Gastroesophageal sphincter (tissue), 4 donors: ENCODE measurements around the gene AGPAT1. TPM values are rescaled to one million over a fixed set of nuclear protein-coding genes. Genes with fewer than 3 reads are reported as not detected.
A peak's percentile ranks its signal among the peaks of the same experiment; 100 is the strongest.

Source experiments
- ATAC-seq: fragments of 150-250 bp; one replicate; pipeline ENCODE4 v1.9.1; 2016; ENCODE audit warnings: mild to moderate bottlenecking, moderate library complexity
- H3K27ac ChIP-seq, 4 donors: fragments of 200-600 bp; sonication (generic) in 3 of 4; 1 replicate in 3 of 4; 2 replicates in 1 of 4; pipeline ENCODE4 v1.5.1; 2016 to 2019
- H3K27me3 ChIP-seq: fragments of 200-600 bp; sonication (generic); one replicate; pipeline ENCODE4 v1.5.1; 2019
- H3K36me3 ChIP-seq, 2 donors: fragments of 200-600 bp; sonication (generic); one replicate each; pipeline ENCODE4 v1.5.1; 2019; ENCODE audit warnings: control low read depth in 1 of 2
- H3K4me1 ChIP-seq, 3 donors: fragments of 200-600 bp; sonication (generic); 1 replicate in 2 of 3; 2 replicates in 1 of 3; pipeline ENCODE4 v1.5.1; 2016 to 2019; ENCODE audit warnings: control low read depth in 2 of 3
- H3K4me3 ChIP-seq, 2 donors: fragments of 200-600 bp; sonication (generic); one replicate each; pipeline ENCODE4 v1.5.1; 2019; ENCODE audit warnings: mild to moderate bottlenecking in 1 of 2, moderate library complexity in 1 of 2
- H3K9me3 ChIP-seq, 3 donors: fragments of 200-600 bp; sonication (generic); one replicate each; pipeline ENCODE4 v1.5.1; 2017 to 2019; ENCODE audit warnings: control low read depth in 2 of 3
- EP300 ChIP-seq: sonication (generic); formaldehyde crosslinking; IDR thresholded peaks from one replicate; pipeline ENCODE4 v1.6.1; 2017; ENCODE audit warnings: antibody characterized with exemption, mild to moderate bottlenecking
- POLR2A ChIP-seq, 2 donors: fragments of 450-650 bp; IDR thresholded peaks; one replicate each; pipeline ENCODE4 v1.6.1; 2017; ENCODE audit warnings: antibody characterized with exemption in 2 of 2, mild to moderate bottlenecking in 2 of 2, moderate library complexity in 1 of 2
- POLR2AphosphoS5 ChIP-seq: sonication (generic); formaldehyde crosslinking; IDR thresholded peaks from one replicate; pipeline ENCODE4 v1.6.1; 2017; ENCODE audit warnings: antibody characterized with exemption
- WGBS, 2 donors: methylation state at CpG; one replicate each; pipeline ENCODE4 v1.1.5; 2018; ENCODE audit warnings: low coverage in 1 of 2; 5-methylcytosine and 5-hydroxymethylcytosine counted together
- total RNA-seq, 4 donors: library from RNA; depleted of rRNA; stranded (reverse); fragments of >200 nt; gene quantifications; one replicate each; pipeline ENCODE4 v1.1.0, GENCODE V29; 2016
- TF ChIP-seq, protein P1 (sequence below), 4 experiments: fragments of 200-600 bp in 2 of 4; fragments of 450-650 bp in 2 of 4; sonication (generic) in 1 of 4; IDR thresholded peaks; one replicate each; pipeline ENCODE4 v1.5.1; 2017 to 2019; ENCODE audit warnings: antibody characterized with exemption in 4 of 4, mild to moderate bottlenecking in 2 of 4, moderate library complexity in 2 of 4

The AGPAT1 gene
- total RNA-seq, 4 donors from 2014 or later: 45.6 to 70.5 (median 54.6) TPM

DNA sequence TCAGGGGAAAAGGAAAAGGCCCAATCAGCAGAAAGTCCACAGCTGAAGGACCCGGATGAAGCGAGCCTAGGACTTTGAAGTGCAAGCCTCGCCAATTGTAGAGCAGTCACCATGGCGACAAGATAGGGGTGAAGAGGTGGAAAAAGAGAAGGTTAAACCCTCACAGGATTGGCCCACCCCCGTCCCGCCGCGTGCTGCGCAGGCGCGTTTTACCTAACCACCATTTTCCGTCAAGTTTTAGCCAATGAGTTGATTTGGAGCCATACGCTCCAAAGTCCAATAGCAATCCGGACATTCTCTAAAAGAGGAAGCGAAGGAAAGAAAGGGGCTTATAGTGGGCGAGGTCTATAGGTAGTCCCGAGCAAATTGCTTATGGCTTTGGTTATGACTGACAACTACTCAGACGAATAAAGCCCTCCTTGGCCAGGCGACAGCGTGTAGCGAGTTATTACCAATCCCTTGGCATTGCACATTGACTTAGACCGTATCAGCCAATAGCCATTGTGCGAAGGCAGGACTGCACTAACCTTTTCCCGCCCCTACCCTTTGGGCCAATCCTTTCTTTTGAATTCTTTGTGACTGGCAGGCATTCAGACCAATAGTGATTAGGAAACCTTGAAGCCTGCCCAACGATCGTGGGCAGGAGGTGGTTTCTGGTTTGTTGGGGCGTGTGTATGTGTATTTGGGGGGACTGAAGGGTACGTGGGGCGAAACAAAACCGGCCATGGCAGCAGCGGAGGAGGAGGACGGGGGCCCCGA, 2.1 kb upstream of the AGPAT1 start, which contains the start of gene RNF5:
Gene RNF5 (plus strand): TSS at position 618 of the 759 bp plus-strand sequence. CDS start 107 bp downstream, at position 725.
- WGBS, 2 donors: 0 to 1% methylated on average over 12 to 22 of the region's 33 CpGs
- Histone ChIP-seq H3K27me3 (no peaks in the 10 kb centered on the region), H3K9me3 (no peaks in the 10 kb centered on the region), H3K27ac (peak within 1 kb of the TSS; percentile 89 to 98 (median 94)), H3K36me3 (peaks cover 0 to 36% of the 10 kb centered on the region in 2 donors), H3K4me1 (peaks cover 0 to 81% (median 40%) of the 10 kb centered on the region in 3 donors), H3K4me3 (peak within 1 kb of the TSS; percentile 62 to 83)
- no peak for TF ChIP-seq EP300
- no peak for TF ChIP-seq POLR2A (IDR thresholded peaks at IDR 0.05)
- TF ChIP-seq POLR2AphosphoS5: peak; percentile 73
- TF ChIP-seq, protein P1, sequence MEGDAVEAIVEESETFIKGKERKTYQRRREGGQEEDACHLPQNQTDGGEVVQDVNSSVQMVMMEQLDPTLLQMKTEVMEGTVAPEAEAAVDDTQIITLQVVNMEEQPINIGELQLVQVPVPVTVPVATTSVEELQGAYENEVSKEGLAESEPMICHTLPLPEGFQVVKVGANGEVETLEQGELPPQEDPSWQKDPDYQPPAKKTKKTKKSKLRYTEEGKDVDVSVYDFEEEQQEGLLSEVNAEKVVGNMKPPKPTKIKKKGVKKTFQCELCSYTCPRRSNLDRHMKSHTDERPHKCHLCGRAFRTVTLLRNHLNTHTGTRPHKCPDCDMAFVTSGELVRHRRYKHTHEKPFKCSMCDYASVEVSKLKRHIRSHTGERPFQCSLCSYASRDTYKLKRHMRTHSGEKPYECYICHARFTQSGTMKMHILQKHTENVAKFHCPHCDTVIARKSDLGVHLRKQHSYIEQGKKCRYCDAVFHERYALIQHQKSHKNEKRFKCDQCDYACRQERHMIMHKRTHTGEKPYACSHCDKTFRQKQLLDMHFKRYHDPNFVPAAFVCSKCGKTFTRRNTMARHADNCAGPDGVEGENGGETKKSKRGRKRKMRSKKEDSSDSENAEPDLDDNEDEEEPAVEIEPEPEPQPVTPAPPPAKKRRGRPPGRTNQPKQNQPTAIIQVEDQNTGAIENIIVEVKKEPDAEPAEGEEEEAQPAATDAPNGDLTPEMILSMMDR (IDR thresholded peaks at IDR 0.05): no peak
- peak; percentile 87 for ATAC-seq

DNA sequence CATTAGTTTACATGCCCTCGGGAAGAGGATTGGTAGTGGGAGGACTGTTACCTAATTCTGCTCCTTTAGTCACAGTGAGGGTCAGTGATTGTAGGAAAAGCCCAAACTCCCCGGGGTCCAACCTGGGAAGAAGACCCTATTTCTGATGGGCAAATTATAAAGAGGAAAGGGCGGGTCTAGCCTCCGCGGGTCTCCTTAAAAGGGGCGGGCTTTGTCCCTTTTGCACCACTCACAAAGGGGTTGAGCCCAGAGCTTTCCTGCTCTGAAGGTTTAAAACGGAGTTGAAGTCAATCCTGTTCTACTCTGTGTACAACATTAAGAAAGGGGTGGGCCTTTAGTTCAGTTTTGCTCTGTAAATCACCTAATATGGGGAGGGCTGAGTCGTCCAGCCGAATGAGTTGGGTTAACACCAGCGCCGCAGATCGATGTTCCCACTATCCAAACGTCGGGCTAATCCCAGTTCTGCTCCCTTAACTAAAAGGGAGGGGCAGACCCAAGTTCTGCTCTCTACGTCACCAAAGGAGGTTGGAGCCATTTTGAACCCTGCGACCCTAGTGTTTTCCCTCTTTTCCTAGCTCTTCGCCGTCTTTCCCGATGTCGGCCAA, 1.4 kb upstream of the AGPAT1 start:
- H3K4me1 ChIP-seq: peaks cover 0 to 82% (median 37%) of the 10 kb centered on the region in 3 donors

GRCh38 chr6:32176476-32177182, 745 bp upstream of the AGPAT1 start:
- H3K9me3 ChIP-seq: no peaks in the 10 kb centered on the region
- peaks cover 0 to 77% (median 32%) of the 10 kb centered on the region in 3 donors for H3K4me1 ChIP-seq
- ATAC-seq: no peak
- WGBS, 2 donors: 4 to 5% methylated on average over 5 of the region's 5 CpGs
- TF ChIP-seq, protein P1 (IDR thresholded peaks at IDR 0.05): no peak
- TF ChIP-seq POLR2A (IDR thresholded peaks at IDR 0.05): no peak
- no peak for TF ChIP-seq EP300
- TF ChIP-seq POLR2AphosphoS5: no peak
- H3K4me3 ChIP-seq: peak overlapping the region; percentile 62 to 83
- H3K36me3 ChIP-seq: peaks cover 0 to 22% of the 10 kb centered on the region in 2 donors
- no peaks in the 10 kb centered on the region for H3K27me3 ChIP-seq
- peak overlapping the region; percentile 89 to 98 (median 94) for H3K27ac ChIP-seq

More for the DNA sequence above, 1.4 kb upstream of the AGPAT1 start:
- H3K9me3 ChIP-seq: no peaks in the 10 kb centered on the region
- no peak for TF ChIP-seq EP300
- peak; percentile 43 for TF ChIP-seq POLR2AphosphoS5
- TF ChIP-seq, protein P1 (IDR thresholded peaks at IDR 0.05): no peak
- peak; percentile 28 to 52 for TF ChIP-seq POLR2A (IDR thresholded peaks at IDR 0.05)
- peaks cover 0 to 29% of the 10 kb centered on the region in 2 donors for H3K36me3 ChIP-seq
- WGBS, 2 donors: 0% methylated on average over 11 to 13 of the region's 20 CpGs
- peak overlapping the region; percentile 62 to 83 for H3K4me3 ChIP-seq
- no peaks in the 10 kb centered on the region for H3K27me3 ChIP-seq
- peak; percentile 8 for ATAC-seq
- H3K27ac ChIP-seq: peak overlapping the region; percentile 89 to 98 (median 94)

GRCh38 chr6:32175322-32175710, 568 bp downstream of the AGPAT1 start:
- no peak for TF ChIP-seq EP300
- no peak for TF ChIP-seq POLR2A (IDR thresholded peaks at IDR 0.05)
- TF ChIP-seq, protein P1 (IDR thresholded peaks at IDR 0.05): no peak
- no peak for TF ChIP-seq POLR2AphosphoS5
- peaks cover 0 to 64% (median 31%) of the 10 kb centered on the region in 3 donors for H3K4me1 ChIP-seq
- no peaks in the 10 kb centered on the region for H3K9me3 ChIP-seq
- H3K36me3 ChIP-seq: peaks cover 0 to 21% of the 10 kb centered on the region in 2 donors
- peak overlapping the region; percentile 89 to 98 (median 94) for H3K27ac ChIP-seq
- H3K4me3 ChIP-seq: peak overlapping the region; percentile 62 to 83
- no peaks in the 10 kb centered on the region for H3K27me3 ChIP-seq
- ATAC-seq: no peak
- WGBS, 2 donors: 8 to 25% methylated on average over 1 to 2 of the region's 2 CpGs
